ENCODE data around the gene CDKAL1. TPM values are rescaled to one million over a fixed set of nuclear protein-coding genes. Genes with fewer than 3 reads are reported as not detected.
A peak's percentile ranks its signal among the peaks of the same experiment; 100 is the strongest.

Gene CDKAL1
- total and polyA plus RNA-seq, 2 of the 13 experiments (the other 11 are each of a cell fraction or from before 2014, with no cell fraction given), result 9.5 to 27.7 TPM

GRCh38 chr6:21003780-21004541, 469.7 kb downstream of the CDKAL1 start (continued):
- TF ChIP-seq, protein P1, sequence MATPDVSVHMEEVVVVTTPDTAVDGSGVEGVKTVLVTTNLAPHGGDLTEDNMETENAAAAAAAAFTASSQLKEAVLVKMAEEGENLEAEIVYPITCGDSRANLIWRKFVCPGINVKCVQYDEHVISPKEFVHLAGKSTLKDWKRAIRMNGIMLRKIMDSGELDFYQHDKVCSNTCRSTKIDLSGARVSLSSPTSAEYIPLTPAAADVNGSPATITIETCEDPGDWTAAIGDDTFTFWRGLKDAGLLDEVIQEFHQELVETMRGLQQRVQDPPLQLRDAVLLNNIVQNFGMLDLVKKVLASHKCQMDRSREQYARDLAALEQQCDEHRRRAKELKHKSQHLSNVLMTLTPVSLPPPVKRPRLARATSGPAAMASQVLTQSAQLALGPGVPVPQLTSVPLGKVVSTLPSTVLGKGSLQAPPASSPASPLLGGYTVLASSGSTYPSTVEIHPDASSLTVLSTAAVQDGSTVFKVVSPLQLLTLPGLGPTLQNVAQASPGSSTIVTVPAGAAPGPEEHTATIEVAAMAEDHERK (CRISPR knock-in tag; IDR thresholded peaks at IDR 0.05; ENCODE audit: low read depth), result no peak
- TF ChIP-seq ZSCAN30 (CRISPR knock-in tag; IDR thresholded peaks at IDR 0.05) (no peak), ZNF446 (CRISPR knock-in tag; IDR thresholded peaks at IDR 0.05) (no peak), HOXA3 (CRISPR knock-in tag; IDR thresholded peaks at IDR 0.05) (0 out of 2 replicates have a peak, but pooled peaks have one; percentile 25), NR1H2 (CRISPR knock-in tag; IDR thresholded peaks at IDR 0.05; ENCODE audit: borderline replicate concordance, low read depth) (no peak), SOX6 (IDR thresholded peaks at IDR 0.05) (no peak), SOX6 (CRISPR knock-in tag; IDR thresholded peaks at IDR 0.05) (peak; percentile 93), ZNF496 (CRISPR knock-in tag; IDR thresholded peaks at IDR 0.05; ENCODE audit: insufficient replicate concordance) (no peak), MEF2D (CRISPR knock-in tag; IDR thresholded peaks at IDR 0.05) (peak; percentile 69; the same call in 1 of the 2 replicates), JDP2 (CRISPR knock-in tag; IDR thresholded peaks at IDR 0.05; ENCODE audit: borderline replicate concordance) (no peak), ZBTB21 (CRISPR knock-in tag; IDR thresholded peaks at IDR 0.05) (peak; percentile 25; the same call in 1 of the 2 replicates), SP2 (CRISPR knock-in tag; IDR thresholded peaks at IDR 0.05) (no peak), CEBPZ (IDR thresholded peaks at IDR 0.05; ENCODE audit: low read length) (no peak), ETV5 (CRISPR knock-in tag; IDR thresholded peaks at IDR 0.05; ENCODE audit: borderline replicate concordance) (peak; percentile 96), IRX3 (CRISPR knock-in tag; IDR thresholded peaks at IDR 0.05; ENCODE audit: borderline replicate concordance, low read depth) (no peak), GTF3A (CRISPR knock-in tag; conservative IDR thresholded peaks at IDR 0.05) (no peak), PCBP2 (optimal IDR thresholded peaks at IDR 0.05; ENCODE audit: low read depth, low read length, poor library complexity, severe bottlenecking) (no peak), ZNF383 (CRISPR knock-in tag; IDR thresholded peaks at IDR 0.05; ENCODE audit: borderline replicate concordance) (no peak), NFKB2 (CRISPR knock-in tag; IDR thresholded peaks at IDR 0.05; ENCODE audit: borderline replicate concordance) (no peak), RBM22 (optimal IDR thresholded peaks at IDR 0.05; ENCODE audit: low read length) (no peak), RBM39 (IDR thresholded peaks at IDR 0.05; ENCODE audit: low read depth, low read length, poor library complexity, severe bottlenecking) (no peak), EEA1 (CRISPR knock-in tag; IDR thresholded peaks at IDR 0.05; ENCODE audit: borderline replicate concordance) (no peak)
- TF ChIP-seq, protein P2, sequence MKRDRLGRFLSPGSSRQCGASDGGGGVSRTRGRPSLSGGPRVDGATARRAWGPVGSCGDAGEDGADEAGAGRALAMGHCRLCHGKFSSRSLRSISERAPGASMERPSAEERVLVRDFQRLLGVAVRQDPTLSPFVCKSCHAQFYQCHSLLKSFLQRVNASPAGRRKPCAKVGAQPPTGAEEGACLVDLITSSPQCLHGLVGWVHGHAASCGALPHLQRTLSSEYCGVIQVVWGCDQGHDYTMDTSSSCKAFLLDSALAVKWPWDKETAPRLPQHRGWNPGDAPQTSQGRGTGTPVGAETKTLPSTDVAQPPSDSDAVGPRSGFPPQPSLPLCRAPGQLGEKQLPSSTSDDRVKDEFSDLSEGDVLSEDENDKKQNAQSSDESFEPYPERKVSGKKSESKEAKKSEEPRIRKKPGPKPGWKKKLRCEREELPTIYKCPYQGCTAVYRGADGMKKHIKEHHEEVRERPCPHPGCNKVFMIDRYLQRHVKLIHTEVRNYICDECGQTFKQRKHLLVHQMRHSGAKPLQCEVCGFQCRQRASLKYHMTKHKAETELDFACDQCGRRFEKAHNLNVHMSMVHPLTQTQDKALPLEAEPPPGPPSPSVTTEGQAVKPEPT (CRISPR knock-in tag; IDR thresholded peaks at IDR 0.05; ENCODE audit: low read depth), result no peak
